ENCODE data around the gene FGD6. TPM values are rescaled to one million over a fixed set of nuclear protein-coding genes. Genes with fewer than 3 reads are reported as not detected.

FGD6 gene
- total RNA-seq, 4 donors from 2014 or later: 25.0 to 37.0 (median 32.1) TPM

GRCh38 chr12:95257541-95257940 is 40.3 kb upstream of the FGD6 start:
- in situ Hi-C loops (cut with MboI; ENCODE audit: low pct_ligation_motif_present in 1 of 4, low pct_unique_long_range_greater_than_20kb in 1 of 4, low sequenced_read_pairs in 3 of 4): no loop called here
- Histone ChIP-seq H3K4me3 (no peak overlapping the region), H3K27ac (no peak overlapping the region), H3K4me1 (peaks cover 0 to 10% (median 2%) of the 10 kb centered on the region in 4 donors), H3K27me3 (no peaks in the 10 kb centered on the region), H3K9me3 (no peaks in the 10 kb centered on the region), H3K36me3 (peaks cover 0 to 39% (median 13%) of the 10 kb centered on the region in 4 donors)
- intact Hi-C loops (cut with DNase I; ENCODE audit: low total_unique reads): no loop called here
- TF ChIP-seq EP300 (IDR thresholded peaks at IDR 0.05; ENCODE audit: low read depth) (no peak), CTCF (IDR thresholded peaks at IDR 0.05) (no peak), POLR2AphosphoS5 (IDR thresholded peaks at IDR 0.05) (no peak), POLR2A (IDR thresholded peaks at IDR 0.05) (no peak)
- DNase-seq: no peak
- WGBS, 2 donors (ENCODE audit: low coverage in 1 of 2): 85 to 86% methylated on average over 3 of the region's 3 CpGs

GRCh38 chr12:95253386-95253785 is 36.1 kb upstream of the FGD6 start:
- Histone ChIP-seq H3K4me1 (peaks cover 0 to 23% (median 6%) of the 10 kb centered on the region in 4 donors), H3K27ac (no peak overlapping the region), H3K27me3 (no peaks in the 10 kb centered on the region), H3K36me3 (peaks cover 0 to 40% (median 14%) of the 10 kb centered on the region in 4 donors), H3K4me3 (no peak overlapping the region), H3K9me3 (no peaks in the 10 kb centered on the region)
- no peak for DNase-seq
- intact Hi-C loops (cut with DNase I; ENCODE audit: low total_unique reads) (no loop called here), in situ Hi-C loops (cut with MboI; ENCODE audit: low pct_ligation_motif_present in 1 of 4, low pct_unique_long_range_greater_than_20kb in 1 of 4, low sequenced_read_pairs in 3 of 4) (no loop called here)
- no peak for TF ChIP-seq EP300 (IDR thresholded peaks at IDR 0.05; ENCODE audit: low read depth)
- no peak for TF ChIP-seq POLR2A (IDR thresholded peaks at IDR 0.05)
- no peak for TF ChIP-seq POLR2AphosphoS5 (IDR thresholded peaks at IDR 0.05)
- TF ChIP-seq CTCF (IDR thresholded peaks at IDR 0.05): no peak

- no peak for DNase-seq
- TF ChIP-seq POLR2AphosphoS5 (IDR thresholded peaks at IDR 0.05) (peak in 2 of 3 donors; percentile 42 to 45), CTCF (IDR thresholded peaks at IDR 0.05) (no peak)
- intact Hi-C loops (cut with DNase I; ENCODE audit: low total_unique reads): no loop called here
- Histone ChIP-seq H3K4me1 (peaks cover 3 to 46% (median 13%) of the 10 kb centered on the region in 4 donors), H3K9me3 (no peaks in the 10 kb centered on the region), H3K27ac (peak overlapping the region in 2 of 4 donors; percentile 13 to 46), H3K4me3 (no peak overlapping the region), H3K27me3 (no peaks in the 10 kb centered on the region), H3K36me3 (peaks cover 0 to 10% (median 2%) of the 10 kb centered on the region in 4 donors)
- WGBS, 2 donors (ENCODE audit: low coverage in 1 of 2): 70 to 79% methylated on average over 6 to 8 of the region's 8 CpGs
- in situ Hi-C loops (cut with MboI; ENCODE audit: low pct_ligation_motif_present in 1 of 4, low pct_unique_long_range_greater_than_20kb in 1 of 4, low sequenced_read_pairs in 3 of 4): no loop called here
Measured at GRCh38 chr12:95248604-95249360, 31.5 kb upstream of the FGD6 start.

- H3K9me3 ChIP-seq: no peaks in the 10 kb centered on the region
- intact Hi-C loops (cut with DNase I; ENCODE audit: low total_unique reads): no loop called here
- peaks cover 3 to 46% (median 13%) of the 10 kb centered on the region in 4 donors for H3K4me1 ChIP-seq
- no peak for DNase-seq
- H3K27ac ChIP-seq: no peak overlapping the region
- TF ChIP-seq CTCF (IDR thresholded peaks at IDR 0.05): no peak
- TF ChIP-seq POLR2A (IDR thresholded peaks at IDR 0.05): no peak
- no peak for TF ChIP-seq POLR2AphosphoS5 (IDR thresholded peaks at IDR 0.05)
- no peak for TF ChIP-seq EP300 (IDR thresholded peaks at IDR 0.05; ENCODE audit: low read depth)
- in situ Hi-C loops (cut with MboI; ENCODE audit: low pct_ligation_motif_present in 1 of 4, low pct_unique_long_range_greater_than_20kb in 1 of 4, low sequenced_read_pairs in 3 of 4): no loop called here
- WGBS, 2 donors (ENCODE audit: low coverage in 1 of 2): 42 to 50% methylated on average over 1 of the region's 1 CpG
- H3K36me3 ChIP-seq: peaks cover 0 to 8% (median 2%) of the 10 kb centered on the region in 4 donors
- no peak overlapping the region for H3K4me3 ChIP-seq
- H3K27me3 ChIP-seq: no peaks in the 10 kb centered on the region
Measured at GRCh38 chr12:95248095-95248494, 30.8 kb upstream of the FGD6 start.

All from transverse colon (tissue), 4 donors.